GM19099 (cell line): ENCODE data around the gene TSHB.

Experiments used
- POLR2A ChIP-seq: IDR thresholded peaks from 3 replicates; pipeline ENCODE4 v1.6.1; 2011; ENCODE audit warnings: low read depth; ENCODE audit not compliant: insufficient read length; ENCODE audit errors: extremely low read depth

TSHB gene

DNA sequence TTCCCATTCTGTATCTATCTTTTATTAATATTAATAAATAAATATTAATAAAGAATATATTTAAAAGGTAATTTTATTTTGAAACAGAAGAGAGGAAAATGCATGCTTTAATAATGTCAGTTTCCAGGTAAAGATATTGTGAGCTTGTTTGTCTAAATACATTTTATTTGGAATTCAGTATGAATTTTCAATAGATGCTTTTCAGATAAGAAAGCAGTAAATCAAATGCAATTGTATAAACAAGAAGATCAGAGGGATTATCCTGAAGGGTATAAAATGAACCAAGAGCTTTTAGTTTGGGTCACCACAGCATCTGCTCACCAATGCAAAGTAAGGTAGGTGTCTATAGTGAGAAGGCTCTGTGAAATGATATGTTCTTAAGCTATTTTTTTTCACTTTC lies at the start of gene TSHB:
TSS of gene TSHB (plus strand) at position 301 of the 400 bp plus-strand sequence. CDS start 3,537 bp downstream, outside the sequence.
- TF ChIP-seq POLR2A: no peak

DNA sequence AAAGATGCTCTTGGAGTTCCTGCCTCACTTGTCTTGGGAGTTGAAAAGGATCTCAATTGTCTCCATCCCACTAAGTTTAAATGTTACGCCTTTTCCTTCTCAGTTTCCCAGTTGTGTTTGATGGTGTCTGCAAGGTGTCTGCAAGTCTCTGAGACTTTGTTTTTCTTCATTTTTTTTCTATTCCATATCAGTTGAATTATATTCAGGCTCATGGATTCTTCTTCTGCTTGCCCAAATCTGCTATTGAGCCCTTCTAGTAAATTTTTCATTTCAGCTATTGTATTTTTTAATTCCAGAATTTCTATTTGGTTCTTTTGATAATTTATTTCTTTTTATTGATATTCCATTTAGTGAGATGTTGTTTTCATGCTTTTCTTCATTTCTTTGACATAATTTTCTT lies 47.4 kb upstream of the TSHB start:
- TF ChIP-seq POLR2A: no peak

DNA sequence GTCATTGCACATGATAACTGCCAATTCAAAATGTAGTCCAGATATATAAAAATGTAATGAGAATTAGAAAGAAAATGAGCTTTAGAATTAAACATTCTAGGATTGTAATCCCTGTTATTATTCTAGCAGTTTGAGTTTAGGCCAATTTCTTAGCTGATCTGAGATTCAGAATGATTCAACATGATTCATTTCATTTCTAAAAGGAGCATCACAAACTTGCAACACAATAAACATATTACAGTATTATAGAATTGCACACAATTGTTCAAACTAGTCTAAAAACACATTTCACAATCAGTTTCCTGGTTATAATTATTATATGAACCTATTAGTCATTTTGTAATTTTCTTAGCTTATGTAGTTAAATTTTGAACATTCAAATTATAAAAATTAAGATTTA lies 43.3 kb upstream of the TSHB start:
- TF ChIP-seq POLR2A: no peak

DNA sequence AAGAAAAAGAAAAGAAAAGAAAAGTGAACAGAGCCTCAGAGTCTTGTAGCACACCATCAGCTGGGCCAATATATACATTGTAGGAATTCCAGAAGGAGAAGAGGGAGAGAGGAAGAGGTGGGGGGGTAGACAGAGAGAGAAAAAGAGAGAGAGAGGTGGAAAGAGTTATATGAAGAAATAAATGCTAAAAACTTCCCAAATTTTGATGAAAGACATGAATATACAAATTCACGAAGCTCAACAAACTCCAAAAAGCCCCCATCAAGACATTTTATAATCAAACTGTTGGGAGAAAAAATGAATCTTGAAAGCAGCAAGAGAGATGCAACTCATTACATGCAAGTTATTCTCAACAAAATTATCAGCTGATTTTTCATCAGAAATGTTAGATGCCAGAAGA lies 41.5 kb upstream of the TSHB start:
- TF ChIP-seq POLR2A: no peak

DNA sequence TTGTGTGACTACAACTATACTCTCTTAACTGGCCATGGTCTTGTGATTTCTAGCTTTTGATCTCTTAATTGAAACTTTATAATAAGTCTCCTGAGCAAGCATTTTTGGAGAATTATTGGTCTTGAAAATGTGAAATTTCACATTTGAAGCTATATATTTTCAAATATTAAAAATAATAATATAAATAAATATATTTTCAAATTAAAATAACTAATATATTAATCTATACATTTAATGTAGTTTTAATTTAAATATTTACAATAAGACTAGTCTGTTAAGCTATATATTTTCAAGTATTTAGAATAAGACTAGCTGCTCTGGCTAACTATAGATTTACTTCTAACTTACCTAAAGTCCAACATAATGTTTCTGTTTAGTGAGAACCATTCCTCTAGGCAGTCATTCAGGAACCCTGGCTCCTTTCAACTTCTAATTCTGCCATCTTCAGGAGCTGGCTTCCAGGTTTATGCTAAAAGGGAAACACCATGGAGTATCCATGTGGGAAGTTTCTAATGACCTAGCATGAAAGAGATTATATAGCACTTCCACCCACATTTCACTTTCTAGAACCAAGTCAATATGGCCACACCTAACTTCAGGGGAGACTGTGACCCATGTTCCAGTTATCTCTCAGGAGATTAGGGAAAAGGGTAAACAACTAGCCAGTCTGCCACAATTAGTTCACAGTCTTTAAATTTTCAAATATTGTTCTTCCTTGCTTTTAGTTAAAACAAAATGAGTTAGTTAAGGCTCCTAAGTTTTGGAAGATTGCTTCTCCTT lies 31.9 kb upstream of the TSHB start:
- no peak for TF ChIP-seq POLR2A

DNA sequence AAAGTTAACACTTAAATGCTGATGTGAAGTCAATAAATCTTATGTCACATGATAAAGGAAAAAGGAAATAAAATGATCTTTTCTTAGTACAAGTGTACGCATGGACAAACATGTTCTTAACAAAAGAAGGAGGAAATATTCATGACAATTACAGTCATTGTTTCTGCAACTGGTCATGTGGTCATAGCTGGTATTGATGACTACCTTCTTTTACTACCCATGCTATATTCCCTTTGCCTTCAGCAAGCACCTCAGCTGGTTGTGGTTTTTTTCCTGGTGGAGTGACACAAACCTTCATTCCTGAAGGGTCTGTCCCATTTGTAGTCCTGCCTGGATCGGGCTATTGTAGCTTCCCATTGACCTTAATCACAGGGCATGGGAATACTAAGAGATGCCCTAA lies 23.4 kb upstream of the TSHB start:
- no peak for TF ChIP-seq POLR2A

DNA sequence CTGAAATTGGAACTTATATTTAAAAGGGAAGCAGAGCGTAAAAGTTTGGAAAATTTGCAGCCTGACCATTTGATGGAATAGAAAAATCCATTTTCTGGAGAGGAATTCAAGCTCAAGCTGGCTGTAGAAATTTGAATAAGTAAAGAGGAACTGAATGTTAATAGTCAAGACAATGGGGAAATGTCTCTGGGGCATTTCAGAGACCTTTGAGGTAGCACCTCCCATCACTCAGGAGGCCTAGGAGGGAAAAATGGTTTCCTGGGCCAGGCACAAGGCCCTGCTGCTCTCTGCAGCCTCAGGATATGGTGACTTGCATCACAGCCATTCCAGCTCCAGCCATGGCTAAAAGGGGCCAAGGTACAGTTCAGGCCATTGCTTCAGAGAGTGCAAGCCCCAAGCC lies 17.6 kb upstream of the TSHB start:
- TF ChIP-seq POLR2A: no peak

DNA sequence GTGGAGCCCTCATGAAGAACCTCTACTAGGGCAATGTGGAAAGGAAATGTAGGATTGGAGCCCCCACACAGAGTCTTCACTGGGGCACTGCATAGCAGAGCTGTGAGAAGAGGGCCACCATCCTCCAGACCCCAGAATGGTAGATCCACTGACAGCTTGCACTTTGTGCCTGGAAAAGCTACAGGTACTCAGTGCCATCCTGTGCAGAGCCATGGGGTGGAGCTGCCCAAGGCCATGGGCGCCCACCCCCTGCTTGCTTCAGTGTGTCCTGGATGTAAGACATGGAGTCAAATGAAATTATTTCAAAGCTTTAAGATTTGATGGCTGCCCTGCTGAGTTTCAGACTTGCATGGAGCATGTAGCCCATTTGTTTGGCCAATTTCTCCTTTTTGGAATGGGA lies 17.2 kb upstream of the TSHB start:
- TF ChIP-seq POLR2A: no peak

DNA sequence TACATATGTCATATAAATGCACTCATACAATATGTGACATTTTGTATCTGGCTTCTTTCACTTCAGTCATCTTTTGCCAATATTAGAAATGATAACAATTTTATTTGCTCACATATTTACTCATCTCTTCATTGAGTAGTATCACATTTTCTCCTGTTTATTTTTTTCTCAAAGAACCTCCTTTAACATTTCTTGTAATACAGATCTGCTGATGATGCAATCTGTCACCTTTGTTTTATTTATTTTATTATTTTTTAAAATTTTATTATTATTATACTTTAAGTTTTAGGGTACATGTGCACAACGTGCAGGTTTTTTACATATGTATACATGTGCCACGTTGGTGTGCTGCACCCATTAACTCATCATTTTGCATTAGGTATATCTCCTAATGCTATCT lies 15.8 kb upstream of the TSHB start:
- no peak for TF ChIP-seq POLR2A

DNA sequence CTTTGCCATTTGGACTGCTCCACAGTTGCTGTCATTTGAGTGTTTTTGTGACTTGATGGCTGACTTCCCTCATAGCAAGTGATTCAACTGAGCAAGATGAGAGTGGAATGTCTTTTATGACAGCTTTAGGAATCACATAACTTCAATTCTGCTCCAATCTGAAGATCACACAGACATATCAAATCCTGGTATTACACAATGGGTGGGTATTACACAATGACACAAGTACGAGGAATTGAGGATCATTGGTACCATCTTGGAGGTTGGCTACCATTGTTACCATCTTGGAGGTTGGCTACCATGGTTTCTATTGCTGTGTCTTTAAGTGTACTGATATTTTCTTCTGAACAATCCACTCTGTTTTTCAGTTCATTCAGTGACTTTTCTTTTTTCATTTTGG lies 8.5 kb upstream of the TSHB start:
- TF ChIP-seq POLR2A: no peak

DNA sequence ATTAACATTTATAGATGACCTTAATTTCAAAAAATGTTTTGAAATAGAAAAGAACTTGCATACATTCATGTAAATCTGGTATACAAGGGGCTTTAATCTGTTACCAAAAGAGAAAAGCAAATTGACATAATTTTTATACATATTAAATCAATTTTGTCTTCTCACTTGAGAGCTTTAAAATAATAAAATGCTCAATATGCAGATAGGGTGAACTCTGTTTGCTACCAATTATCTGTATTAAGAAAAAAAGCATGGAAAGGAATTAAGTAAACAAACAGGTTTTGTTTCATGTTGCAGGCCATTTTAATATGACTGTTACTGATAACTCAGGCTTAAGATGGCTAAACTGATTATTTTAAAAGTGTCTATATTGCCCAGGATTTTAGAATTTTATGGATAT lies 6.0 kb upstream of the TSHB start:
- TF ChIP-seq POLR2A: no peak

DNA sequence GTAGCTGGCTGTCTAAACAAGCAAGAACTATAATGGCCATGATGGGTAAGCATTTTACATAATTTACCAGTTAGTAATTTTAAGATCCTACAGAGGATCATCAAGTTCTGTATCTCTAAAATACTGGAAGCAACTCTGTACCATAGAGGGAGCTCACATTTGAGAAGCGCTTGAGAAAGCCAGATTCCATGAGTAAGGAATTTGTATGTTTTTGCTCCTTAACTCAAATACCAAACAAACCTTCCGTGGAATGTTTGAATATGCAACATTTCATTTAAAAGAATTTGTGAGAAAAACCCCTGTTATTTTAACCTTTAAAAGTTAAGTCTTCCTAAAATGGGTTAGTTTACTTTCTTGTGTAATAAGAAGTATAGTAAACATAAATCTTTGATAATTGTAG lies 2.0 kb downstream of the TSHB start:
- no peak for TF ChIP-seq POLR2A

DNA sequence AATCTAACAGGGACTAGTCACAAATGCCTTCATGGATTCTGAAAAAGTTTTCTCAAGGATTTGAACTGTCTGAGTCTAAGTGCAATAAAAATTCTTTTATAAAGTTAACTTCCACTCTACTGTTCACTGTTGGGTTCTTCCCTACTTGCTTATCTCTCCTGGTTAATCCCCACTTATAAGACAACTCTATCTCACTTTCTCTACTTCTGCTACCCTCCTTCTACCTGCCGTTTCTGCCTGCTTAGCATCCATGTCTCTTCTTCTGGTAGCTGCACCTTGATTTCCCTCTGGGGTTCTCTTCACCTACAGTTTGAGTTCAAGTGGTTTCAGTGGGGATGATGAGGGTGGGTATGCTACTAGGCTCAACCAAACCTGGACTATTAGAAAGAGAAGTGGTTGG lies 6.0 kb downstream of the TSHB start:
- no peak for TF ChIP-seq POLR2A

DNA sequence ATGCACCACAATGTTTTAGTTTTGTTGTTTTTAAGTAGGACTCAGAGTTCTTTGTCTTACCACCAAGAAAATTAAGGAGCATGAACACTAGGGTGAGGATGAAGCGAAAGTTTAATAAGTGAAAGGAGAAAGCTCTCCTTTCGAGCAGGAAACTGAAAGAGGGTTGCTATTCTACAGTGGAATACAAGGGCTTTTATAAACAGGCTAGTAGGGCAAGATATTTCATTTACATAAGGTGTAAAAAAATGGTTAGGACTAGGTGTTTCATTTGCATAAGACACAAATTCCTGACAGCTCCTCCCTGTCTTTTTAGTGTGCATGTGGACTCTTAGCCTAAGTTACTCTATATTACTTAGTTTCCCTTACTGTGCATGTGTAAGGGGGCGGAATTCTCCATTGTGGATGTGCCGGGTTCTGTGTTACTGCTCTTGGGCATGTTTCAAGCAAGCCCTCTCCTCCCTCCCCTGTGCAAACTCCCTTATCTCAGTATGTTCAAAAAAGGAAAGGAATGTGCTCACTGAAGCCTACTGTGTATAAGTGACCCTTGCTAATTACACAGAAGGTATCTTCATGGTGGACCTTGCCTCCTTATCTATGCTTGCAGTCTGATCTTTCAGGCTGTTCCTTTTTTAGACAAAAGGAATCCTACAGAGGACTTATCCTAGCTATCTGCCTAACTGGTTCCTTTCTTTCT lies 7.3 kb downstream of the TSHB start:
- no peak for TF ChIP-seq POLR2A

DNA sequence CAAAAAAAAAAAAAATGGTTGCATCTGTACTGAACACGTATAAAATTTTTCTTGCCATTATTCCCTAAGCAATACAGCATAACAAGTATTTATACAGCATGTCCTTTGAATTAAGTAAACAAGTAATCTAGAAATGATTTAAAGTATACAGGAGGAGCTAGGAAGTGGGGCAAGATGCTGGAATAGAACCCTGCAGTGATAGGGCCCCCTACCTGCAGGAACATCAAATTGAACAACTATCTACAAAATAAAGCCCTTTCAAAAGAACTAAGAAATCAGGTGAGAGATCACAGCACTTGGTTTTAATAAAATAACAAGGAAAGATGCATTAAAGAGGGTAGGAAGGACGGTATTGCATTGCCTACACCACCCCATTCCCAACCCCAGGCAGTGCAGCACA lies 10.9 kb downstream of the TSHB start:
- no peak for TF ChIP-seq POLR2A

DNA sequence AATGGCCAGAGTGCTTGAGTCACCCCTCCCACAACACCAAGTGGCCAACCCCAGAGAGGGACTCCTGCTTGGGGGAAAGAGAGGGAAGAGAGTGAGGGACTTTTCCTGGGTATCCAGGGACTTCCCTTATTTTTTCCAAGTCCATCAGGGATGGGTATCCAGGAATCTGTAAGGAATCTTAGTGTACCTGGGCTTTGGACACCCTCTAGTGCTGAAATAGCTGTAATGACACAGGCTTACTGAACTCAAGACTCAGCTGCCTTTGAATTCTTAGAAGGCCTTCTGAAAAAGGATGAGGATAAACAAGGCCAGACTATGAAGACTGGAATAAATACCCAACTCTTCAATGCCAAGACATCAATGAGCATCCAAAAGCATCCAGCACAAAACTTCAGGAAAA lies 12.0 kb downstream of the TSHB start:
- TF ChIP-seq POLR2A: no peak
